ENCODE results near the gene ZDHHC11.
A peak's percentile ranks its signal among the peaks of the same experiment; 100 is the strongest.

The ZDHHC11 gene, protein sequence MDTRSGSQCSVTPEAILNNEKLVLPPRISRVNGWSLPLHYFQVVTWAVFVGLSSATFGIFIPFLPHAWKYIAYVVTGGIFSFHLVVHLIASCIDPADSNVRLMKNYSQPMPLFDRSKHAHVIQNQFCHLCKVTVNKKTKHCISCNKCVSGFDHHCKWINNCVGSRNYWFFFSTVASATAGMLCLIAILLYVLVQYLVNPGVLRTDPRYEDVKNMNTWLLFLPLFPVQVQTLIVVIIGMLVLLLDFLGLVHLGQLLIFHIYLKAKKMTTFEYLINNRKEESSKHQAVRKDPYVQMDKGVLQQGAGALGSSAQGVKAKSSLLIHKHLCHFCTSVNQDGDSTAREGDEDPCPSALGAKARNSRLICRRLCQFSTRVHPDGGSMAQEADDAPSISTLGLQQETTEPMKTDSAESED

GRCh38 chr5:850511-851006 is at the start of gene ZDHHC11:
TSS of gene ZDHHC11 (minus strand) at chr5:850986. CDS start at chr5:850602, 384 bp downstream.
- peak in 2 of 14 donors; percentile 16 to 23 for DNase-seq

GRCh38 chr5:893711-894110 is 42.9 kb upstream of the ZDHHC11 start:
- DNase-seq = no peak

DNA sequence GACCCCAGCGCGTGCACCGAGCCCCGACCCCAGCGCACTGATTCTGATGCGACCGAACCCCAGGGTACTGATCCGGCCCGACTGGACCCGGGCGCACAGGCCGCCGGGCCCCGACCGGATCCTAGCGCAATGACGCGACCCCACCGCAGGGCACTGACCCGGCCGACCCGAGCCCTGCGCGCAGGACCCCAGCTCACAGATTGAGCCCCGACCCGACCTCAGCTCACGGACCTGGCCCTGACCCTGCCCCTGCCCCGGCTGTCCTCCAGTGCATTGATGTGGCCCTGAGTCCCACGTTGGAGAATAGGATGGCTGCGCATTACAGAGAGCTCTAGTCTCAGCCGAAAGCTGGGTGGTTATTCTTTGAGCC is 42.3 kb upstream of the ZDHHC11 start:
- no peak for DNase-seq

GRCh38 chr5:892394-893136 is 41.8 kb upstream of the ZDHHC11 start, which contains the start of the genes BRD9 and TRIP13:
TSS of gene BRD9 (minus strand) at chr5:892801. CDS start at chr5:892657, 144 bp downstream.
TSS of gene TRIP13 (plus strand) at chr5:892884. CDS start at chr5:892999, 115 bp downstream.
- DNase-seq = peak in 13 of 14 donors; percentile 38 to 88 (median 63)

- peak in 4 of 14 donors; percentile 9 to 49 (median 43) for DNase-seq
These were observed 41.1 kb upstream of the ZDHHC11 start for GRCh38 chr5:891837-892393.

DNA sequence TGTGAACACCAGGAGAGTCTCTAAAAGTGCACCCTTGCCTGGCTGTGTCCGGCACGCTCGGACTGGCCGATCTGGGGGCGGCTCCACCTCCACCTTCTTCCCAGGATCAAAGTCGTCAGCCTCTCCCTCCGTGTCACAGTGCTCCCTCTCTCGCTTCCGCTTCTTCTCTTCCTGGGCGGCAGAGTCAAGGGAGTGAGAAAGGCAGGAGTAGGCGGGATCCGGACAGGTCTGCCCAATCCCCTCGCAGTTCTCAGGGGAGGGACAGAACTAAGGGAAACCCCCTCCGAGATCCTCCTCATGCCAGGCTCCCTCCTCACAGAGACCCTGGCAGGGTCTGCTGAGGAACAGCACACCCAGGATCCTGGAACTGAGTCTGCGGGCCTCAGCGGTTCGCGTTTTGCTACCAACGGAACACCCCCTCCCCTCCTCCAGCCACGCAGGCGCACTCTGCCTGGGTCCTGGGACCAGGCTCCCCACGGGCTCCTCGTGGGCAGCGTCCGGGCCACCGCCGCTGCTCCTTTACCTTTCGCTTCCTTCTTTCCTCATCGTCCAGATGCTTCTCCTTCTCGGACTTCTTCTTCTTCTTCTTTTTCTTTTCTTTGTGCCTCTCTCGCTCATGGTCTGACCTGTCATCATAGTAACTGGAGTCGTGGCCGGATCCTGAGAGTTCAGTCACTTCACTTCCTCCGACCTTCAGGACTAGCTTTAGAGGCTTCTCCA is 40.5 kb upstream of the ZDHHC11 start:
- DNase-seq = no peak

- DNase-seq = no peak
These were observed 38.4 kb upstream of the ZDHHC11 start for GRCh38 chr5:889075-889710.

DNA sequence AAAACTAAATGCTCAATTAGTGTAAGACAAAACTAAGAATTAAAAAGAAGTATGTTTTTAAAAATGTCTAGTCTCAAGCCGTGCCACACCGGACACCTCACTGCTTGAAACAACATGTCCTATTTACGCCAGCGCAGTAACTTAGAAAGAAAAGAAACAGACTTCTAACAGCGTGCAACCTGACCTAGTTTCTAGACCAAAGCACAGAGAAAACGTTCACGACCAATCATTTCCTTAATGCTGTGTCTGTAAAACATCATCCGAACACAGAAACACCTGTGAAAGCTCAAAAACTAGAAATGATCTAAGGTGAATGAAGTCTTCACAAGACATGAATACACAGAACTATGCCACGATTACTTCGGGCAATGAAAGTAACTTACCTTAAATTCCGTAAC is 37.9 kb upstream of the ZDHHC11 start:
- no peak for DNase-seq

DNA sequence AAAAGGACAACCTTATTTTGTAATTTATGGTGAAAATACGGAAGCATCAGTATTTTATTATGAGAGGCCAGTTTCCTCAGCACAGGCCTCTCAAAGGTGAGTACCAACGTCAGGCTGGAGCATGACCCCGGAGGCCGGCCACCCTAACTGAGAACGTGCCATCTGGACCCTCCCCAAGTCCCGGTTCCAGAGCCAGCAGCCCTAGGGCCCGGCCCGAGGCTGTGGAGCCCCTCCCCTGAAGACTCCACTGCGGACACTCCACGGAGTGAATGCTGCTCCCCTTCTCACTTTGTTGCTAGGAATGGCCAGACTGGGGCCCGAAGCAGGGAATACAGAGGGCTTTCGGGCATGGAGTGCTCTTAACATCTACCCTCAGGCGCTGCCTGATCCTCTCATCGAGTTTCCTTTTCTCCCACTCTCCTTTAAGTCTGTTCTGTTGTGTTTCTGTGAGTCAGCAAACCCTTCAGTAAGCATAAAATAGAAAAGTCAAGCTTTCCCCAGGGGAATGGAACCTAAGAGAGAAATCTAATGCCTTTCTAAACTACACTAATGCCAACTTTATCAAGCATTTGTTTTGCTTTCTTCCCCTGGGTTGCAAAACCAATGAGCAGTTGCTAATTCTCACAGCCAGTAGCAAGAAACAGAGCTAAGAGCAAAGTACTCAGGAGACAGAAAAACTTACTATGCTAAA is 37.3 kb upstream of the ZDHHC11 start:
- DNase-seq = no peak

DNA sequence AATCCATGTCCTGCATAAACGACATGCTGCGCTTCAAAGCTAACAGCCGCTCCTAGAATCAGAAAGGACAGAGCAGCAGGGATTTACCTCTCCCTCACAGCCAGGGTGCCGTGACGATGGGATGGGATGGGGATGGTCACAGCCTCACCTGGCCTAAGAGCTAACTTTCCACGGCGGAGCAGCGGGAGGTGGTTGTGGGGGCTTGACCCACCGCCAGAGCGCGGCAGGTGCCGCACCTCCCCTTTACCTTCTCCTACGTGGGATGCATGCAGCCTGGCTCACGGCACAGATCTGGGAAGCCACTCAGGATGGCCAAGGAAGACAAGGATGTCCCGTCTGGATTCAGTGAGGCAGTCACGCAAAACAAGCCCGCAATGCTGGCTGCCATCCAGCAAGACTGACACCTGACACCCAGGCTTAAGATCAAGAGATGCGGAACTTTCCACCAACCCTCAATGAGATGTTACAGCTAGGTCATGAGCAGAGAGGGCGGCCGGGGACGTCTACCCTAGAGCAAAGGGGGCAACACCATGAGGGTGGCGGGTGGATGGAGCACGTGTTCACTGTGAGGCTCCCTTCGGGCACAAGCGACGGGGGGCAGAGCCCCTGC is 36.0 kb upstream of the ZDHHC11 start:
- DNase-seq = no peak

DNA sequence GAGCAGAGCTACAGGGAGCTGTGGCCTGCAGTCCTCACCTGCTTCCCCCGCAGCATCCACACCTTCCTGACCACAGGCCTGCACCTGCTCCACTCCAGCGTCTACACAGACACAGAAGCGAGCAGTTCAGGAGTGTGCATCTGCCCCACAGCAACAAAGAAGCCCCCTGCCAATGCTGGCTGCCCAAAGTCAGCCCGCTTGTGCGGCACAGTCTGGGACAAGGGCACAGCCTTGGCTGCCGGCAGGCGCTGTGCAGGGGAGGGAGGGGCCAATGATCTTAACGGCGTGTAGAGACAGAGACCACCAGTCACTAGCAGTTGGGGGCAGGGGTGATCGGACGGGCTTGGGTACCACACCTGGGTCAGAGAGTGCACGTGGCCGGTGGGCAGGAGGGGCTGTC is 35.2 kb upstream of the ZDHHC11 start:
- no peak for DNase-seq

GRCh38 chr5:885529-885928 is 34.7 kb upstream of the ZDHHC11 start:
- peak in 5 of 14 donors; percentile 9 to 39 (median 33) for DNase-seq

DNA sequence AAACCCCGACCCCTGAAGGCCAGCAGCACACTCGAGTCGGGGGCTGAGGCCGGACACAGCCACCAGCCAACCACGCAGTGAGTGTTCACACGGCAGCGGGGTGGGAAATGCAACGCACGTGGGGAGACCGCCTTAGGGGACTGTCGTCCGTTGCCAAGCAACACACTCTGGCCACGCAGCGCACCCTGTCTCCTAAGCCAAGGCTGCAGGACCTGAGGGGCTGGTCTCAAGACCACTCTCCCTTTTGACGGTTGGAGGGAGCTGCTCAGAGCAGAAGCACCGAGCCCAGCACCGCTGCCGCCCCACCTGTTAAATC is 34.3 kb upstream of the ZDHHC11 start:
- DNase-seq = no peak

- no peak for DNase-seq
These were observed 33.8 kb upstream of the ZDHHC11 start for GRCh38 chr5:884345-885126.

DNA sequence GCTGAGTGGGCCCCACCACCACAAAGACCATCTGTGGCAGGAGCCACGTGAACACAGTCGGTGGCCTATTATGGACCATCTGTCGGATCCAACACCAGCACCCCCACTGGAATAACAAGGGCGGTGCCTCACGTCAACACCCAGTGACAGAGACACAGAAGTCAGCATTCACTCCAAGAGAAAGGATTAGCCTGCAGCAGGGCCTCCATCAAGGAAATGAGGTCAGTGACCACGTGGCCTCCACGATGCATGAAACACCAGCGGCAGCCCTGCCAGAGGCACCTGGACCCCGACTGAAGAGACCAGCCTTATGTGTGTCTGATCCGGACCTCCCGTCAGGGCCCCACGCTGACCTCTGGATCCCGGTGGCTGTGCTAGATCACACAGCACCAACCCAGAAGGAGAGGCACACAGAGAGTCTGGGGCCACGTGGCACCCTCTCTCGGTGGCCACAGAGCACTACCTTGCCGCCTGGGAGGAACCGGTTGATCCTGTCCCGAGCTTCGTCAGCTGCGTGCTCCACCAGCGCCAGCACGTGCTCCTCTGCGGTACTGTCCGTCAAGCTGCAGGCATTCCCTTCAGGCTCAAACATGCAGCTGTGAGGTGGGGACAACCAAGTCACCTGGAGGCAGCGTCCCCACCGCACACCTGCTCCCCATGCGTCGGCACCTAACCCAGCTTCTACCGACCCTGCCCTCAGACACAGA is 32.8 kb upstream of the ZDHHC11 start:
- DNase-seq = peak in 5 of 14 donors; percentile 6 to 67 (median 14)

DNA sequence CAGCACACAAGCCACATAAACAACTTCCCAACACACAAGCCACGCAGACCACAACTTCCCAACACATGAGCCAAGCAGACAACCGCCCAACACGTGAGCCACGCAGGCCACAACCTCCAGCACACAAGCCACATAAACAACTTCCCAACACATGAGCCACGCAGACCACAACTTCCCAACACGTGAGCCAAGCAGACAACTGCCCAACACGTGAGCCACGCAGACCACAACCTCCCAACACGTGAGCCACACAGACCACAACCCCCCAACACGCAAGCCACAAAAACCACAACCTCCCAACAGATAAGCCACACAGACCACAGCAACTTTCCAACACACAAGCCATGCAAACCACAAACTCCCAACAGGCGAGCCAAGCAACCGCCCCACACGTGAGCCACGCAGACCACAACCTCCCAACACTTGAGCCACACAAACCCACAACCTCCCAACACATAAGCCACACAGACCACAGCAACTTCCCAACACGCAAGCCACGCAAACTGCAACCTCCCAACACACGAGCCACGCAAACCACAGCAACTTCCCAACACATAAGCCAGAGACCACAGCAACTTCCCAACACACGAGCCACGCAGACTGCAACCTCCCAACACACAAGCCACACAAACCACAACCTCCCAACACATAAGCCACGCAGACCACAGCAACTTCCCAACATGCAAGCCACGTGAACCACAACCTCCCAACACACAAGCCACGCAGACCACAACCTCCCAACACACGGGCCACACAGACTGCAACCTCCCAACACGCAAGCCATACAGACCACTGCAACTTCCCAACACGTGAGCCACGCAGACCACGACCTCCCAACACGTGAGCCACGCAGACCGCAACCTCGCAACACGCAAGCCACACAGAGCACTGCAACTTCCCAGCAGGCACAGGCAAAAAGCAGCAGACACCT is 31.7 kb upstream of the ZDHHC11 start:
- no peak for DNase-seq

- no peak for DNase-seq
These were observed 30.8 kb upstream of the ZDHHC11 start for GRCh38 chr5:881551-881935.

Data from C1 segment of cervical spinal cord (tissue), 14 donors.